GM19193 (cell line): ENCODE measurements around the gene NYNRIN.

Experiments
- POLR2A ChIP-seq: IDR thresholded peaks from 4 replicates; pipeline ENCODE4 v1.6.1; 2011; ENCODE audit not compliant: insufficient read depth, insufficient read length; ENCODE audit errors: extremely low read depth

NYNRIN gene

DNA sequence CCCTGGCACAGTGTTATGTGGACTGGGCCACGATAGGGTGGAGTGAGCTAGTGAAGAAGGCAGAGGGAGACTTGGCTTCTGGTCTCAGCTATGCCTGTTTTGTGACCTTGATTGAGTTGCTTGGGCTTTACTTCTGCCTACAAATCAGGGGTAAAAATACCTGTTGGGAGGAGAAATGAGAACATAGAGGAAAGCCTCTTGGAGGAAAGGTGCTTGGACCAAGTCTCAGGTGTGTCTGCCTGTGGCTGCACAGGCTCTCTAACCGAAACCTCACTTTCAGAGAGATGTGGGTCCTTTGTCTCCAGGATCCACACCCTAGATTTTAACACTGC, 38.9 kb downstream of the NYNRIN start:
- no peak for TF ChIP-seq POLR2A

GRCh38 chr14:24438223-24439097, 39.7 kb downstream of the NYNRIN start:
- TF ChIP-seq POLR2A = no peak

GRCh38 chr14:24439257-24439656, 40.5 kb downstream of the NYNRIN start:
- TF ChIP-seq POLR2A = no peak

GRCh38 chr14:24439830-24440605, 41.2 kb downstream of the NYNRIN start:
- peak; percentile 44 for TF ChIP-seq POLR2A

DNA sequence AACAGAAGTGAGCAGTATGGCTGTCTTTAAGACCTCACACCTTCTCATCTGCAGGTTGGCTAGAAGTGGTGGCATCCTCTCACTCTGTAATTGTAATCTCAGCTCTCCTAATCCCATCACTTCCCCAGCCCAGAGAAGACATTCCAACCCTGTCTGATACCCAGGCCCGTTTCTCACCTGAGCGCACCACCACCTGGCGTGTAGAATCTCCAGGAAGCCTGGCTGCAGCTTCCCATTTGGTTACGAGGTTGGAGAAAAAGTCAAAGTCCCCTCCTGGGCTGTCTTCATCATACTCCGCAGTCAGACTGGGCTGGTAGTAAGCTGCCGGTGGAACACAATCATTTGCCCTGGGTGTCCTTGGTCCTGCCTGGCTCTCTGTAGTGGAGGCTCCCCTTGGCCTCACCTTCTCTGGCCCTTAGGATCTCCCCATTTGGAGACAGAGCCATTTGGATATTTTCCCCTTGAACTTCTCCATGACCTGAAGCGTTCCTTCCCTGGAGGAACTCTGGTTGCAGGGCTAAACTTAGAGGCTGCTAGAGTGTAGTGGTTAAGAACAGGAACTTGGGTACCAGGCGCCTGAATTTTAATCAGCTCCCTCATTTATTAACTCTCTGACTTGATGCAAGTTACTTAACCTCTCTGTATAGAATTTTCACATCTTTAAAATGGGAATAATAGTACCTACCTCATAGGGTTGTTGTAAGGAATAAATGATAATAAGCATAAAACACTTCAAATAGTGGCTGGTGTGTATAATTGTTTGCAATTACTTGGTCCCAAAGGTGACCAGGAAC, 42.0 kb downstream of the NYNRIN start:
- no peak for TF ChIP-seq POLR2A

- no peak for TF ChIP-seq POLR2A
Observed at GRCh38 chr14:24441485-24441884, 42.7 kb downstream of the NYNRIN start.

- no peak for TF ChIP-seq POLR2A
Observed at GRCh38 chr14:24441904-24442239, 43.1 kb downstream of the NYNRIN start.

- TF ChIP-seq POLR2A = peak; percentile 85
Observed at GRCh38 chr14:24442240-24443052, 43.6 kb downstream of the NYNRIN start, which contains the start of gene SDR39U1. Gene SDR39U1 (minus strand): TSS chr14:24442776. CDS start chr14:24442769, 7 bp downstream.

- no peak for TF ChIP-seq POLR2A
Observed at GRCh38 chr14:24443053-24443665, 44.4 kb downstream of the NYNRIN start.

DNA sequence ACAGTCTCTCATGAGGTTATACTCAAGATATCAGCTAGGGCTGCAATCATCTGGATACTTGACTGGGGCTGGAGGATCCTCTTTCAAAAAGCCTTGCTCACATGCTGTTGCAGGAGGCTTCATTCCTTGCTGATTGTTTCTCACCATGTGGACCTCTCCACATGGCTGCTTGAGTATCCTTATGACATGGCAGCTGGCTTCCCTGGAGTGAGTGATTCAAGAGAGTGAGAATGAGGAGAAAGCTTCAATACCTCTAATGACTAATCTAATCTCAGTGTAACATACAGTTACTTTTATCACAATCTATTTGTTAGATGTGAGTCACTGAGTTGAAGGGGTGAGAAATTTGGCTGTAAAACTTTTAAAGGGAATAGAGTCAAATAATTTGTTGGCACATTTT, 58.2 kb downstream of the NYNRIN start:
- TF ChIP-seq POLR2A = no peak

DNA sequence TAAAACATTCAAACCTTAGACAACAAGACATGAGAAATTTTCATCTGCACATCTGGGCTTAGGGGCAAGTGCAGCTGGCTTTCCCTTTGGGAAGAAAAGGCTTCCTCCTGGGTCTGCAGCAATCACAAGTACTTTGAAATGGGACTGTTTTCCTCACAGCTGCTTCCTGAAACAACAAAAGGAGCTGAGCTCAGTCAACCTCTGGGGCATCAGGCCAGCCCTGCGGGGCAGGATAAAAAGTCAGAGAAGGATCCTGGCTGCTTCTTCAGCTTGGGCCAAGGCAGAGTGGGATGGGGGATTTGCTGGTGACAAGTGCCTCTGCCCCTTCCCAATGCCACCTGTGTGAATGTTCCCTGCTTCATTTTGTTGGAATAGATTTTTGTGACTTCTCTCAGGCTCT, 59.9 kb downstream of the NYNRIN start:
- TF ChIP-seq POLR2A = no peak

- TF ChIP-seq POLR2A = no peak
Observed at GRCh38 chr14:24459331-24459730, 60.5 kb downstream of the NYNRIN start.

DNA sequence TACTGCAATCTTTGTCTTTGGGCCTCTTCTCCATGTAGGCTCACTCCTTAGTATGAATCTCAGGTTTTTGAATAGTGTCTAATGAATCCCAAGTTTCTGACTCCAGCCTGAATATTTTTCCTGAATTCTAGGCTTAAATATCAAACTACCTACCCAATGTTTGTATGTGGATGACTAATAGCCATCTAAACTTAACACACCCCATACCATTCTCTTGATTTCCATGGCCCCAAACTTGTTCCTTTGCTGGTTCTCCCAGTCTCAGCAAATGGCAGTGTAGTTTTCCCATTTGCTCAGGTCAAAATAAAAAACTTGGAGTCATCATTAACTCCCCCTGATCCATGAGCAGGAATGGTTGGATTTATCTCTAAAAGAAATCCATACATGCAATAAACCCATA, 62.5 kb downstream of the NYNRIN start:
- TF ChIP-seq POLR2A = no peak
